Parathyroid adenoma (tissue), 2 donors: ENCODE data around the gene SYCP3.

Experiments
- H2AFZ ChIP-seq: fragments of 300-600 bp; sonication (generic); one replicate; pipeline ENCODE4 v1.7.0; 2017; ENCODE audit warnings: antibody characterized with exemption, mild to moderate bottlenecking
- H3K27ac ChIP-seq: fragments of 300-600 bp; sonication (generic); one replicate; pipeline ENCODE4 v1.7.0; 2017
- H3K27me3 ChIP-seq: fragments of 300-600 bp; sonication (generic); one replicate; pipeline ENCODE4 v1.7.0; 2017; ENCODE audit warnings: low read length; ENCODE audit not compliant: control insufficient read depth, insufficient read depth
- H3K36me3 ChIP-seq: fragments of 300-600 bp; sonication (generic); one replicate; pipeline ENCODE4 v1.7.0; 2017; ENCODE audit warnings: low read length; ENCODE audit not compliant: control insufficient read depth, insufficient read depth
- H3K4me1 ChIP-seq: fragments of 300-600 bp; sonication (generic); one replicate; pipeline ENCODE4 v1.7.0; 2017; ENCODE audit warnings: control low read depth
- H3K4me2 ChIP-seq: fragments of 300-600 bp; sonication (generic); one replicate; pipeline ENCODE4 v1.7.0; 2017; ENCODE audit warnings: low read length
- H3K4me3 ChIP-seq: fragments of 300-600 bp; sonication (generic); one replicate; pipeline ENCODE4 v1.7.0; 2017; ENCODE audit warnings: low read depth, low read length
- H3K79me2 ChIP-seq: fragments of 300-600 bp; sonication (generic); one replicate; pipeline ENCODE4 v1.7.0; 2017; ENCODE audit warnings: control low read depth
- H3K9ac ChIP-seq: fragments of 300-600 bp; sonication (generic); one replicate; pipeline ENCODE4 v1.7.0; 2017; ENCODE audit warnings: mild to moderate bottlenecking
- H3K9me3 ChIP-seq: fragments of 300-600 bp; sonication (generic); one replicate; pipeline ENCODE4 v1.7.0; 2017; ENCODE audit warnings: low read length; ENCODE audit not compliant: control insufficient read depth
- TF ChIP-seq, protein P1 (sequence below): fragments of 300-600 bp; sonication (generic); IDR thresholded peaks from one replicate; pipeline ENCODE4 v1.7.0; 2017; ENCODE audit warnings: antibody characterized with exemption, mild to moderate bottlenecking
- donor health status: primary hyperparathyroidism.

The SYCP3 gene

DNA sequence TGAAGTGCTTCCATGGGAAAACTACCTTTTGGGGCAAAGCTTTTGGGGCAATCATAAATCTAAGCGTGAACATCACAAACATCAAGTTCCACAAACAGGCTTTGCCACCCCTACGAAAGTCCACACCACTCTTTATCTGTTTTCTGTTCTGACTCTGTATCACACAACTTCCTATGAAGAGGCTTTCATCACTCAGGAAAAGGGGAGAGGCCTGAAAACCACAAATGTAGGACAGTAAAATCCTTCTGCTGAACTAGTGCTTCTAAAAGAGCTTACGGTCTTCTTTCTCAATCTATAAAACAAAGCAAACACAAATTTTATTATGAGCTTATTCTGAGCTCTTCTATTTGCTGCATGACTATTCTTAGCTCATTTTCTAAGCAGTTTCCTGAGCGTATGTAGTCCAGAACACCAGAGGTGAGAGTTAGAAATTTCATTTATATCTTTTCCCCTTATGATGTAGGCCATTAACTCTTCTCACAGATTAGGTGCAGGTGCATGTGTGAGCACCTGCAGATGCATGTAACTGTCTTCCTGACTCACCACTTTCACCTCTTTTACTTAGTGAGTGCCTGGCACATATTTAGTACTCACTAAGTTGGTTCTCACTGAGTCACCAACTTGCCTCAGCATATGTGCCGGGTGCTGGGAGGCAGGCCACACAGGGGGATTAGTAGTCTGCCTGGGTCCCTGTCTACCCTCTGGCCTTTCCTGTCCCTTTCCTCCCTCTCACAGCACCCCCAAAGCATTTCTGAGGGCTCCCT is 32.9 kb upstream of the SYCP3 start:
- TF ChIP-seq, protein P1, sequence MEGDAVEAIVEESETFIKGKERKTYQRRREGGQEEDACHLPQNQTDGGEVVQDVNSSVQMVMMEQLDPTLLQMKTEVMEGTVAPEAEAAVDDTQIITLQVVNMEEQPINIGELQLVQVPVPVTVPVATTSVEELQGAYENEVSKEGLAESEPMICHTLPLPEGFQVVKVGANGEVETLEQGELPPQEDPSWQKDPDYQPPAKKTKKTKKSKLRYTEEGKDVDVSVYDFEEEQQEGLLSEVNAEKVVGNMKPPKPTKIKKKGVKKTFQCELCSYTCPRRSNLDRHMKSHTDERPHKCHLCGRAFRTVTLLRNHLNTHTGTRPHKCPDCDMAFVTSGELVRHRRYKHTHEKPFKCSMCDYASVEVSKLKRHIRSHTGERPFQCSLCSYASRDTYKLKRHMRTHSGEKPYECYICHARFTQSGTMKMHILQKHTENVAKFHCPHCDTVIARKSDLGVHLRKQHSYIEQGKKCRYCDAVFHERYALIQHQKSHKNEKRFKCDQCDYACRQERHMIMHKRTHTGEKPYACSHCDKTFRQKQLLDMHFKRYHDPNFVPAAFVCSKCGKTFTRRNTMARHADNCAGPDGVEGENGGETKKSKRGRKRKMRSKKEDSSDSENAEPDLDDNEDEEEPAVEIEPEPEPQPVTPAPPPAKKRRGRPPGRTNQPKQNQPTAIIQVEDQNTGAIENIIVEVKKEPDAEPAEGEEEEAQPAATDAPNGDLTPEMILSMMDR = no peak
- no peak overlapping the region for H3K9ac ChIP-seq

DNA sequence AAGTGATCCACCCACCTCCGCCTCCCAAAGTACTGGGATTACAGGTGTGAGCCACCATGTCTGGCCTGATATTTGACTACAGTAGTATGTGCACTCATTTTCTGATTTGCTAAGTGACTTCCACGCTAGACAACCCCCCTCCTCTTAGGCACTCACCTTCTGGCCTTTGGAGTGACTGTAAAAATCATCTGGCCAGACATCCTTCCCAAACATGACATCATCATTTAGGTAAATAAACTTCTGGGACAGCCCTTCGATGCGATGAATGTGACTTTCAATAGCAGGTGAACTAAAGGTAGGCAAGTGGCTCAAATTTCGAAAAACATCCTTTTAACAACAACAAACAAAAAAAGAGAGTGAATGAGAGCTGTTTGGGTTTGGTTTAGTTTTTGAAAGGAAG is 30.6 kb upstream of the SYCP3 start:
- H3K9ac ChIP-seq = no peak overlapping the region
- H3K4me3 ChIP-seq = no peak overlapping the region
- H3K27me3 ChIP-seq = no peaks in the 10 kb centered on the region
- H3K4me1 ChIP-seq = no peaks in the 10 kb centered on the region
- H3K27ac ChIP-seq = no peak overlapping the region
- no peaks in the 10 kb centered on the region for H3K9me3 ChIP-seq
- no peaks in the 10 kb centered on the region for H3K79me2 ChIP-seq
- no peak overlapping the region for H2AFZ ChIP-seq
- TF ChIP-seq, protein P1 = no peak
- no peak overlapping the region for H3K4me2 ChIP-seq
- H3K36me3 ChIP-seq = no peaks in the 10 kb centered on the region

More for the DNA sequence above, 32.9 kb upstream of the SYCP3 start:
- no peaks in the 10 kb centered on the region for H3K79me2 ChIP-seq
- H3K27ac ChIP-seq = no peak overlapping the region
- no peaks in the 10 kb centered on the region for H3K4me1 ChIP-seq
- no peak overlapping the region for H3K4me2 ChIP-seq
- no peaks in the 10 kb centered on the region for H3K27me3 ChIP-seq
- no peaks in the 10 kb centered on the region for H3K36me3 ChIP-seq
- no peak overlapping the region for H2AFZ ChIP-seq
- H3K4me3 ChIP-seq = no peak overlapping the region
- no peaks in the 10 kb centered on the region for H3K9me3 ChIP-seq

DNA sequence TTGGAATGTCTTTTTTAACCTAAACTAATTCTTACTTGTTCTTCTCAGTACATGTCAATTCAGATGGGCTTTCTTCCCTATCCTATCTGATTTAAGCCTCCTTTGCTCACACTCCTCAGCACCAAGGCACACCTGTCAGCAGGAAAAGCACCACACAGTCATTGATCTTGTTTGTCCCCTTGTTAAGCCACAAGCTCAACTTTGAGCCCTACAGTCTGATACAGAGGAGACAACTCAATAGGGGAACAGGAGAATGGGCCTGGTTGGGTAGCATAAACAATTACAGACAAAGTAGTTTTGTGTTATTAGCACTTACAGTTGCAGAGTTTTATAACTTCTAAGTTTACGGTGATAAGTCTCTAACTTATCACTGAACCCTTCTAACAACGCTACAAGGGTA is 29.5 kb upstream of the SYCP3 start:
- TF ChIP-seq, protein P1 = no peak
- no peak overlapping the region for H3K4me3 ChIP-seq
- H3K27ac ChIP-seq = no peak overlapping the region
- no peaks in the 10 kb centered on the region for H3K4me1 ChIP-seq
- no peaks in the 10 kb centered on the region for H3K27me3 ChIP-seq
- no peak overlapping the region for H3K9ac ChIP-seq
- H3K79me2 ChIP-seq = no peaks in the 10 kb centered on the region
- no peaks in the 10 kb centered on the region for H3K9me3 ChIP-seq
- H3K4me2 ChIP-seq = no peak overlapping the region
- H3K36me3 ChIP-seq = no peaks in the 10 kb centered on the region
- H2AFZ ChIP-seq = no peak overlapping the region

DNA sequence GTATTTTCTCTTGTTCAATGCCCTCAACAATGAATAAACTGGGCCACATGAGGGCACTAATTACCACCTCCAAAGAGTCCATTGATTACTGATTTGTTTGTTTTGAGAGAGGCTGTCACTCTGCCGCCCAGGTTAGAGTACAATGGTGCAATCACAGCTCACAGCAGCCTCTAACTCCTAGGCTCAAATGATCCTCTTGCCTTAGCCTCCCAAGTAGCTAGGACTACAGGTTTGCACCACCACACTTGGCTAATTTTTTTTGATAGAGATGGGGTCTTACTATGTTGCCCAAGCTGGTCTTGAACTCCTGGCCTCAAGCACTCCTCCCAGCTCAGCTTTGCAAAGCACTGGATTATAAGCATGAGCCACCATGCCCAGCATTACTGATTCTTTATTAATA is 28.3 kb upstream of the SYCP3 start:
- Histone ChIP-seq H3K9me3 (no peaks in the 10 kb centered on the region), H3K9ac (no peak overlapping the region), H3K79me2 (no peaks in the 10 kb centered on the region), H2AFZ (no peak overlapping the region), H3K4me2 (no peak overlapping the region), H3K27me3 (no peaks in the 10 kb centered on the region), H3K4me3 (no peak overlapping the region), H3K36me3 (no peaks in the 10 kb centered on the region), H3K27ac (no peak overlapping the region), H3K4me1 (no peaks in the 10 kb centered on the region)
- TF ChIP-seq, protein P1 = no peak
